ENCODE measurements around the gene TNS4.

Gene TNS4

GRCh38 chr17:40467281-40467867 lies 34.0 kb downstream of the TNS4 start:
- TF ChIP-seq, protein P1, sequence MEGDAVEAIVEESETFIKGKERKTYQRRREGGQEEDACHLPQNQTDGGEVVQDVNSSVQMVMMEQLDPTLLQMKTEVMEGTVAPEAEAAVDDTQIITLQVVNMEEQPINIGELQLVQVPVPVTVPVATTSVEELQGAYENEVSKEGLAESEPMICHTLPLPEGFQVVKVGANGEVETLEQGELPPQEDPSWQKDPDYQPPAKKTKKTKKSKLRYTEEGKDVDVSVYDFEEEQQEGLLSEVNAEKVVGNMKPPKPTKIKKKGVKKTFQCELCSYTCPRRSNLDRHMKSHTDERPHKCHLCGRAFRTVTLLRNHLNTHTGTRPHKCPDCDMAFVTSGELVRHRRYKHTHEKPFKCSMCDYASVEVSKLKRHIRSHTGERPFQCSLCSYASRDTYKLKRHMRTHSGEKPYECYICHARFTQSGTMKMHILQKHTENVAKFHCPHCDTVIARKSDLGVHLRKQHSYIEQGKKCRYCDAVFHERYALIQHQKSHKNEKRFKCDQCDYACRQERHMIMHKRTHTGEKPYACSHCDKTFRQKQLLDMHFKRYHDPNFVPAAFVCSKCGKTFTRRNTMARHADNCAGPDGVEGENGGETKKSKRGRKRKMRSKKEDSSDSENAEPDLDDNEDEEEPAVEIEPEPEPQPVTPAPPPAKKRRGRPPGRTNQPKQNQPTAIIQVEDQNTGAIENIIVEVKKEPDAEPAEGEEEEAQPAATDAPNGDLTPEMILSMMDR (IDR thresholded peaks at IDR 0.05), result no peak
- TF ChIP-seq ZFX (IDR thresholded peaks at IDR 0.05; ENCODE audit: borderline replicate concordance), result no peak
- H3K27ac ChIP-seq, result no peak overlapping the region

DNA sequence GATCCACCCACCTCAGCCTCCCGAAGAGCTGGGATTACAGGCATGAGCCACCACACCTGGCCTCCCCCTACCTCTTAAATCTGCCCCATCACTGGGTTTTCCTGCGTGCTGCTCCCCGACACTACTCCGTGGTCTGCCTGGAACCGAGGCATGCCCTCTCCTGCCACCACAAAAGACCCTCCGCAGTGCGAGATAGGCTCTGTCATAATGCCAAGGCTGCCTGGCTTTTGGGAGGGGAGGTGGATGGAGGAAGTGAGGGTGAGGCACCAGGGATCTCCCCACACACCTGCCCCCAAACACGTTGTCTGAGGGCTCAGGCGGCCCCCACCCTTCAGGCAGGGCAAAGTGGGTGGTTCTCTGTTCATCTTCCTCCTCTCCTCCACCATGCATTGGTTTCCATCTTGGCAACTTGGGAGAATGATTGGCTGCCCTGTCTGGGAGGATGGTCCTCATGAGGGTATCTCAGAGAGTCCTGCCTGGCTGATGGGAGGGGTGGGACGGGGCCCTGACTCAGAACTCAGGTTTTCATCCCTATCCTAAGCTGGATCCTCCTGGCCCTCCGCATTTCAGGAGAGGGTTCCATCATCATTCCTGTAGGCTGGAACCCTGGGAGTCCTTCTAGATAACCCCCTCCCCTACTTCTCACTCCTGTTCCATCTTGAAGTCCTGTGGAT lies 35.0 kb downstream of the TNS4 start:
- TF ChIP-seq, protein P1 (IDR thresholded peaks at IDR 0.05), result no peak
- TF ChIP-seq ZFX (IDR thresholded peaks at IDR 0.05; ENCODE audit: borderline replicate concordance), result no peak
- no peak overlapping the region for H3K27ac ChIP-seq

- H3K27ac ChIP-seq, result no peak overlapping the region
- TF ChIP-seq, protein P1 (IDR thresholded peaks at IDR 0.05), result no peak
- TF ChIP-seq ZFX (IDR thresholded peaks at IDR 0.05; ENCODE audit: borderline replicate concordance), result no peak
Measured at GRCh38 chr17:40464392-40464855, 37.0 kb downstream of the TNS4 start.

DNA sequence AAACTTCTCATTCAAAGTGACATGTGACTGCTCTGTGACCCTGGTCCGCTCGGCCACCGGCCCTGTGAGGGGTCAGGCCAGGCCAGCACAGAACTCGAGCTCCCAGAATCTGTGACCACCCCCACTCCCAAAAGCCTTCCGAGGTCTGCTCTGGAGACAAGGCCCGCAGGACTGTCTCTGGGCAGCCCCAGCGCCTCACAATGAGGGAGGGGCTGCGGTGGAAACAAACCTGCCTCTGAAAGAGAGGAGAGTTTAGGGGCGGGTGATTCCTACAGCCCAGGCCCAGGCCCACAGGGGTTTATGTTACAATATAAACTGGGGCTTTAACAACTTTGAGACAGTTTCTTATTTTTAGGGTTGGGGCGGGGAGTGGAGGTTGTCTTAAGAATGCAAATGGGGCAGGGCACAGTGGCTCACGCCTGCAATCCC lies 38.3 kb downstream of the TNS4 start:
- H3K27ac ChIP-seq, result no peak overlapping the region
- TF ChIP-seq, protein P1 (IDR thresholded peaks at IDR 0.05), result no peak
- TF ChIP-seq ZFX (IDR thresholded peaks at IDR 0.05; ENCODE audit: borderline replicate concordance), result no peak

- no peak overlapping the region for H3K27ac ChIP-seq
- TF ChIP-seq, protein P1 (IDR thresholded peaks at IDR 0.05), result no peak
- TF ChIP-seq ZFX (IDR thresholded peaks at IDR 0.05; ENCODE audit: borderline replicate concordance), result no peak
Measured at GRCh38 chr17:40462343-40463121, 38.9 kb downstream of the TNS4 start.

DNA sequence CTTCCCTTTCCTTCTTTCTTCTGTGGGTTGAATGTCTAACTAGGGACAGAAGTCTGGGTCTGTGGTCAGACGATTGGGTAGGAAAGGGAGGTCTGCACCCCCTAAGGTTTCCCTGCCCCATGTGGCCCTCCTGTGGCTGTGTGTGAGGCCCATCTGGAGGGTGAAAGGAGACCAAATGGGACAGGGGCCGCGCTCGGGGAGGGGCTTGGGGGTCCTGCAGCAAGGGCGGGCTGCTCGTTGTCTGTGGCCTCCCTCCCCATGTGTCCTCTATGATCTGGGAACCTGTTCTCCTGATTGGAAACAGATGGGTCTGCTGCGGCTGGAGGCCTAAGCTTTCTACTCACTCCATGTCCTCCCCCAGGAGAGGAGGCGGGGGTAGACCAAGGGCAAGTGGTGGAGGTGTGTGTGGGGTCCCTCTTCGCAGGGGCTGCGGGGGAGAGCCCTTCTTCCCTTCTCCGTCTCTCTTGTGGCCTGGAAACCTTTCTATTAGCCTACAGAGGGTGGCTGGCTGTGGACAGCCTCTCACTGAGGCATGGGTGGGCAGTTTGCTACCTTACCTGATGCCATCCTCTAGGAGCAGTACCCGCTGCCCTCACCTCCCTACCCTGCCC lies 39.6 kb downstream of the TNS4 start:
- no peak overlapping the region for H3K27ac ChIP-seq
- TF ChIP-seq ZFX (IDR thresholded peaks at IDR 0.05; ENCODE audit: borderline replicate concordance), result no peak
- TF ChIP-seq, protein P1 (IDR thresholded peaks at IDR 0.05), result no peak

Data from 22Rv1 (cell line).